ENCODE data around the gene ZNF296.

Gene ZNF296

GRCh38 chr19:45103156-45103507, 26.9 kb upstream of the ZNF296 start:
- no peak for DNase-seq (ENCODE audit: low read depth)

GRCh38 chr19:45102481-45102880, 26.2 kb upstream of the ZNF296 start:
- no peak for DNase-seq (ENCODE audit: low read depth)

- DNase-seq (ENCODE audit: low read depth): no peak
Observed at GRCh38 chr19:45101806-45102205, 25.5 kb upstream of the ZNF296 start.

- no peak for DNase-seq (ENCODE audit: low read depth)
Observed at GRCh38 chr19:45100846-45101252, 24.6 kb upstream of the ZNF296 start.

- no peak for DNase-seq (ENCODE audit: low read depth)
Observed at GRCh38 chr19:45100201-45100600, 23.9 kb upstream of the ZNF296 start.

- DNase-seq (ENCODE audit: low read depth): no peak
Observed at GRCh38 chr19:45099467-45100191, 23.4 kb upstream of the ZNF296 start.

GRCh38 chr19:45098521-45099466, 22.5 kb upstream of the ZNF296 start:
- no peak for DNase-seq (ENCODE audit: low read depth)

GRCh38 chr19:45097776-45098520, 21.7 kb upstream of the ZNF296 start:
- DNase-seq (ENCODE audit: low read depth): no peak

- no peak for DNase-seq (ENCODE audit: low read depth)
Observed at GRCh38 chr19:45097450-45097775, 21.1 kb upstream of the ZNF296 start.

- DNase-seq (ENCODE audit: low read depth): no peak
Observed at GRCh38 chr19:45096700-45097099, 20.4 kb upstream of the ZNF296 start.

- DNase-seq (ENCODE audit: low read depth): no peak
Observed at GRCh38 chr19:45095496-45096413, 19.5 kb upstream of the ZNF296 start.

GRCh38 chr19:45094707-45095106, 18.4 kb upstream of the ZNF296 start:
- no peak for DNase-seq (ENCODE audit: low read depth)

GRCh38 chr19:45094137-45094536, 17.9 kb upstream of the ZNF296 start:
- no peak for DNase-seq (ENCODE audit: low read depth)

- peak; percentile 89 for DNase-seq (ENCODE audit: low read depth)
Observed at GRCh38 chr19:45092747-45093678, 16.7 kb upstream of the ZNF296 start, which contains the start of gene PPP1R37. Gene PPP1R37 (plus strand): TSS chr19:45093179. CDS start chr19:45093326, 147 bp downstream.

- DNase-seq (ENCODE audit: low read depth): peak; percentile 93
Observed at GRCh38 chr19:45091031-45091923, 15.0 kb upstream of the ZNF296 start.

- no peak for DNase-seq (ENCODE audit: low read depth)
Observed at GRCh38 chr19:45090606-45091005, 14.3 kb upstream of the ZNF296 start.

- DNase-seq (ENCODE audit: low read depth): no peak
Observed at GRCh38 chr19:45090034-45090433, 13.8 kb upstream of the ZNF296 start.

GRCh38 chr19:45087531-45087930, 11.3 kb upstream of the ZNF296 start:
- DNase-seq (ENCODE audit: low read depth): peak; percentile 51

- no peak for DNase-seq (ENCODE audit: low read depth)
Observed at GRCh38 chr19:45086480-45086879, 10.2 kb upstream of the ZNF296 start.

Data from T-helper 22 cell (primary cell).